A673 (cell line): ENCODE data around the gene ARFGAP1. TPM values are rescaled to one million over a fixed set of nuclear protein-coding genes. Genes with fewer than 3 reads are reported as not detected.

ENCODE experiments used
- BruUV-seq: library from RNA; stranded (reverse); fragments of 400-500 nt; replicated peaks from 2 replicates; lab custom pipeline; 2021; lab: Mats Ljungman, UMichigan
- CTCF ChIA-PET: fragments of 300-600 bp; sonication (Branson Sonifier 250); formaldehyde crosslinking; loops from one replicate; lab custom pipeline; 2022; ENCODE audit warnings: antibody characterized with exemption; lab: Charles Lee
- POLR2A ChIA-PET: fragments of 300-600 bp; sonication (Branson Sonifier 250); formaldehyde crosslinking; loops from one replicate; lab custom pipeline; 2022; ENCODE audit warnings: antibody characterized with exemption; ENCODE audit not compliant: low non-redundant PET; lab: Charles Lee
- DNase-seq: peaks from one replicate; pipeline ENCODE4 v3.0.0-alpha.2; 2015; ENCODE audit warnings: low spot score
- H3K27ac ChIP-seq: fragments of 200-600 bp; sonication (generic); 2 replicates; pipeline ENCODE4 v1.5.1; 2016; ENCODE audit warnings: mixed run types, low read depth, mild to moderate bottlenecking, mixed read lengths, antibody characterized with exemption, low read length; ENCODE audit not compliant: poor library complexity, severe bottlenecking
- H3K27me3 ChIP-seq: fragments of 200-600 bp; sonication (generic); replicated peaks from 2 replicates; pipeline ENCODE4 v1.6.1; 2017; ENCODE audit warnings: mixed run types, low read depth, mild to moderate bottlenecking, mixed read lengths, antibody characterized with exemption, low read length; ENCODE audit not compliant: insufficient read depth, poor library complexity
- H3K36me3 ChIP-seq: fragments of 200-600 bp; sonication (generic); 2 replicates; pipeline ENCODE4 v1.6.1; 2016; ENCODE audit warnings: mixed run types, mild to moderate bottlenecking, mixed read lengths, antibody characterized with exemption, low read length; ENCODE audit not compliant: insufficient read depth, poor library complexity, severe bottlenecking
- H3K4me1 ChIP-seq: fragments of 200-600 bp; sonication (generic); 2 replicates; pipeline ENCODE4 v1.6.1; 2017; ENCODE audit warnings: mixed run types, mild to moderate bottlenecking, mixed read lengths, antibody characterized with exemption, low read length; ENCODE audit not compliant: insufficient read depth, poor library complexity, severe bottlenecking
- H3K4me3 ChIP-seq: fragments of 200-600 bp; sonication (generic); 2 replicates; pipeline ENCODE4 v1.5.1; 2016; ENCODE audit warnings: low read depth, mixed run types, mild to moderate bottlenecking, mixed read lengths, low read length; ENCODE audit not compliant: poor library complexity, severe bottlenecking
- H3K9me3 ChIP-seq: fragments of 200-600 bp; sonication (generic); 2 replicates; pipeline ENCODE4 v1.6.1; 2016; ENCODE audit warnings: mixed run types, low read depth, mild to moderate bottlenecking, mixed read lengths, antibody characterized with exemption, low read length; ENCODE audit not compliant: poor library complexity, severe bottlenecking
- CTCF ChIP-seq: fragments of 300-800, 200-600 bp; sonication (generic); conservative IDR thresholded peaks from 2 replicates; pipeline ENCODE4 v1.5.1; 2017; ENCODE audit warnings: low read depth, mild to moderate bottlenecking, antibody characterized with exemption, low read length, moderate library complexity, mixed read lengths
- EZH2 ChIP-seq: fragments of 200-600 bp; sonication (generic); IDR thresholded peaks from 2 replicates; pipeline ENCODE4 v1.6.1; 2017; ENCODE audit warnings: borderline replicate concordance, low read depth, mild to moderate bottlenecking, mixed read lengths, antibody characterized with exemption, low read length; ENCODE audit not compliant: poor library complexity, severe bottlenecking
- intact Hi-C: fragments of 100-400 bp; cut with micrococcal nuclease; formaldehyde crosslinking; loops from one replicate; pipeline ENCODE4 v1.10.0; 2022; ENCODE audit not compliant: unreplicated experiment
- total RNA-seq: library from RNA; stranded (reverse); gene quantifications from 2 replicates; pipeline ENCODE4 v1.2.3, GENCODE V29; 2021

The ARFGAP1 gene
- total RNA-seq, 1 experiment from 2014 or later, result 90.4 TPM

- no peak overlapping the region for H3K27ac ChIP-seq
- no peak overlapping the region for H3K4me3 ChIP-seq
- POLR2A ChIA-PET, result no interaction called here
- no TSS peak for BruUV-seq
- no peaks in the 10 kb centered on the region for H3K27me3 ChIP-seq
- intact Hi-C loops, result no loop called here
- no peaks in the 10 kb centered on the region for H3K9me3 ChIP-seq
- TF ChIP-seq EZH2 (no peak), CTCF (no peak)
- no peaks in the 10 kb centered on the region for H3K36me3 ChIP-seq
- CTCF ChIA-PET, result interaction anchor here (0.7 kb wide), 1 partner anchor 61 kb away, joined by 14 read pairs; no protein-coding TSS in a partner anchor
- H3K4me1 ChIP-seq, result no peaks in the 10 kb centered on the region
- DNase-seq, result no peak
Measured at GRCh38 chr20:63315731-63316491, 43.3 kb downstream of the ARFGAP1 start.

- H3K27me3 ChIP-seq, result no peaks in the 10 kb centered on the region
- intact Hi-C loops, result no loop called here
- H3K9me3 ChIP-seq, result no peaks in the 10 kb centered on the region
- no peak overlapping the region for H3K4me3 ChIP-seq
- DNase-seq, result no peak
- H3K4me1 ChIP-seq, result no peaks in the 10 kb centered on the region
- ChIA-PET CTCF (no interaction called here), POLR2A (no interaction called here)
- TF ChIP-seq CTCF, result no peak
- TF ChIP-seq EZH2, result no peak
- no TSS peak for BruUV-seq
- no peaks in the 10 kb centered on the region for H3K36me3 ChIP-seq
- no peak overlapping the region for H3K27ac ChIP-seq
Measured at GRCh38 chr20:63316502-63316921, 43.9 kb downstream of the ARFGAP1 start.

GRCh38 chr20:63317061-63317460 is 44.4 kb downstream of the ARFGAP1 start:
- no peak overlapping the region for H3K4me3 ChIP-seq
- TF ChIP-seq CTCF, result no peak
- no peak for TF ChIP-seq EZH2
- H3K27ac ChIP-seq, result no peak overlapping the region
- no peaks in the 10 kb centered on the region for H3K9me3 ChIP-seq
- intact Hi-C loops, result no loop called here
- CTCF ChIA-PET, result interaction anchor here (1.0 kb wide), 1 partner anchor 65 kb away, joined by 4 read pairs; no protein-coding TSS in a partner anchor
- no peak for DNase-seq
- BruUV-seq, result no TSS peak
- H3K36me3 ChIP-seq, result no peaks in the 10 kb centered on the region
- POLR2A ChIA-PET, result interaction anchor here (0.6 kb wide), 1 partner anchor 30 kb away, joined by 7 read pairs; no protein-coding TSS in a partner anchor
- no peaks in the 10 kb centered on the region for H3K4me1 ChIP-seq
- H3K27me3 ChIP-seq, result no peaks in the 10 kb centered on the region
